OCI-LY1 (cell line): ENCODE results near the gene CNN3.

Experiments
- H2AFZ ChIP-seq: fragments of 200-600 bp; sonication (generic), shearing (Covaris generic); 2 replicates; pipeline ENCODE4 v1.6.0; 2014; ENCODE audit warnings: antibody characterized with exemption, mild to moderate bottlenecking, low read length
- H3F3A ChIP-seq: fragments of 200-600 bp; sonication (generic), shearing (Covaris generic); 2 replicates; pipeline ENCODE4 v1.6.0; 2014; ENCODE audit warnings: mild to moderate bottlenecking, antibody characterized with exemption, low read length, moderate library complexity; ENCODE audit not compliant: insufficient read depth
- H3K27ac ChIP-seq: fragments of 200-600 bp; sonication (generic); 2 replicates; pipeline ENCODE4 v1.5.1; 2014; ENCODE audit warnings: low read length, mixed run types, mild to moderate bottlenecking, low read depth; ENCODE audit not compliant: poor library complexity, severe bottlenecking
- H3K27me3 ChIP-seq: fragments of 200-600 bp; sonication (generic); 2 replicates; pipeline ENCODE4 v1.6.0; 2014; ENCODE audit warnings: antibody characterized with exemption, mild to moderate bottlenecking, low read length, moderate library complexity; ENCODE audit not compliant: insufficient read depth
- H3K36me3 ChIP-seq: fragments of 200-600 bp; sonication (generic); 2 replicates; pipeline ENCODE4 v1.6.1; 2014; ENCODE audit warnings: mild to moderate bottlenecking, antibody characterized with exemption, low read length, moderate library complexity, mixed read lengths; ENCODE audit not compliant: insufficient read depth
- H3K4me1 ChIP-seq: fragments of 200-600 bp; sonication (generic); 2 replicates; pipeline ENCODE4 v1.5.1; 2014; ENCODE audit warnings: mild to moderate bottlenecking, low read length, moderate library complexity; ENCODE audit not compliant: insufficient read depth, severe bottlenecking
- H3K4me2 ChIP-seq: fragments of 200-600 bp; sonication (generic), shearing (Covaris generic); 2 replicates; pipeline ENCODE4 v1.6.1; 2014; ENCODE audit warnings: low read length
- H3K4me3 ChIP-seq: fragments of 200-600 bp; sonication (generic); 2 replicates; pipeline ENCODE4 v1.5.1; 2014; ENCODE audit warnings: low read length, low read depth, mild to moderate bottlenecking, mixed read lengths; ENCODE audit not compliant: poor library complexity, severe bottlenecking
- H3K79me2 ChIP-seq: fragments of 200-600 bp; shearing (Covaris generic); 2 replicates; pipeline ENCODE4 v1.6.1; 2016; ENCODE audit warnings: mixed run types, low read length, mixed read lengths; ENCODE audit not compliant: insufficient read depth
- H3K9ac ChIP-seq: fragments of 200-600 bp; sonication (generic), shearing (Covaris generic); 2 replicates; pipeline ENCODE4 v1.6.1; 2014; ENCODE audit warnings: mild to moderate bottlenecking, low read length, mixed read lengths
- H3K9me2 ChIP-seq: fragments of 200-600 bp; sonication (generic), shearing (Covaris generic); 2 replicates; pipeline ENCODE4 v1.6.1; 2014; ENCODE audit warnings: low read depth, mild to moderate bottlenecking, low read length, mixed read lengths
- H3K9me3 ChIP-seq: fragments of 200-600 bp; shearing (Covaris generic); 2 replicates; pipeline ENCODE4 v1.6.1; 2014; ENCODE audit warnings: low read length, mixed read lengths
- H4K20me1 ChIP-seq: fragments of 200-600 bp; sonication (generic), shearing (Covaris generic); 2 replicates; pipeline ENCODE4 v1.6.0; 2016; ENCODE audit warnings: mild to moderate bottlenecking, low read length; ENCODE audit not compliant: insufficient read depth
- EZH2 ChIP-seq: fragments of 200-600 bp; sonication (generic), shearing (Covaris generic); IDR thresholded peaks from 2 replicates; pipeline ENCODE4 v1.8.0; 2017; ENCODE audit warnings: borderline replicate concordance, mixed run types, mild to moderate bottlenecking, antibody characterized with exemption, low read length, moderate library complexity, mixed read lengths
- TF ChIP-seq, protein P1 (sequence below): fragments of 200-600 bp; sonication (generic), shearing (Covaris generic); IDR thresholded peaks from 2 replicates; pipeline ENCODE4 v1.5.1; 2017; ENCODE audit warnings: mild to moderate bottlenecking, antibody characterized with exemption, low read length, moderate library complexity, mixed read lengths

Gene CNN3

GRCh38 chr1:94953746-94954145 lies 26.8 kb upstream of the CNN3 start:
- no peaks in the 10 kb centered on the region for H3K4me1 ChIP-seq
- H3K9ac ChIP-seq, result no peak overlapping the region
- H3K79me2 ChIP-seq, result no peaks in the 10 kb centered on the region
- H3K36me3 ChIP-seq, result no peaks in the 10 kb centered on the region
- no peak overlapping the region for H2AFZ ChIP-seq
- no peaks in the 10 kb centered on the region for H3K27me3 ChIP-seq
- H3K9me3 ChIP-seq, result no peaks in the 10 kb centered on the region
- H3F3A ChIP-seq, result no peaks in the 10 kb centered on the region
- H3K27ac ChIP-seq, result no peak overlapping the region
- TF ChIP-seq, protein P1, sequence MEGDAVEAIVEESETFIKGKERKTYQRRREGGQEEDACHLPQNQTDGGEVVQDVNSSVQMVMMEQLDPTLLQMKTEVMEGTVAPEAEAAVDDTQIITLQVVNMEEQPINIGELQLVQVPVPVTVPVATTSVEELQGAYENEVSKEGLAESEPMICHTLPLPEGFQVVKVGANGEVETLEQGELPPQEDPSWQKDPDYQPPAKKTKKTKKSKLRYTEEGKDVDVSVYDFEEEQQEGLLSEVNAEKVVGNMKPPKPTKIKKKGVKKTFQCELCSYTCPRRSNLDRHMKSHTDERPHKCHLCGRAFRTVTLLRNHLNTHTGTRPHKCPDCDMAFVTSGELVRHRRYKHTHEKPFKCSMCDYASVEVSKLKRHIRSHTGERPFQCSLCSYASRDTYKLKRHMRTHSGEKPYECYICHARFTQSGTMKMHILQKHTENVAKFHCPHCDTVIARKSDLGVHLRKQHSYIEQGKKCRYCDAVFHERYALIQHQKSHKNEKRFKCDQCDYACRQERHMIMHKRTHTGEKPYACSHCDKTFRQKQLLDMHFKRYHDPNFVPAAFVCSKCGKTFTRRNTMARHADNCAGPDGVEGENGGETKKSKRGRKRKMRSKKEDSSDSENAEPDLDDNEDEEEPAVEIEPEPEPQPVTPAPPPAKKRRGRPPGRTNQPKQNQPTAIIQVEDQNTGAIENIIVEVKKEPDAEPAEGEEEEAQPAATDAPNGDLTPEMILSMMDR, result no peak
- TF ChIP-seq EZH2, result no peak
- no peaks in the 10 kb centered on the region for H4K20me1 ChIP-seq
- no peaks in the 10 kb centered on the region for H3K9me2 ChIP-seq
- no peak overlapping the region for H3K4me3 ChIP-seq
- H3K4me2 ChIP-seq, result no peak overlapping the region

- Histone ChIP-seq H2AFZ (no peak overlapping the region), H3K4me1 (no peaks in the 10 kb centered on the region), H3K9ac (no peak overlapping the region), H3K36me3 (no peaks in the 10 kb centered on the region), H4K20me1 (no peaks in the 10 kb centered on the region), H3K27me3 (no peaks in the 10 kb centered on the region), H3K4me3 (no peak overlapping the region), H3K9me3 (no peaks in the 10 kb centered on the region), H3K4me2 (no peak overlapping the region), H3K79me2 (no peaks in the 10 kb centered on the region), H3F3A (no peaks in the 10 kb centered on the region), H3K9me2 (no peaks in the 10 kb centered on the region), H3K27ac (no peak overlapping the region)
- TF ChIP-seq EZH2, result no peak
- TF ChIP-seq, protein P1, result no peak
Observed at GRCh38 chr1:94953107-94953506, 26.2 kb upstream of the CNN3 start.

- Histone ChIP-seq H3K36me3 (no peaks in the 10 kb centered on the region), H3K4me1 (no peaks in the 10 kb centered on the region), H3K4me2 (no peak overlapping the region), H2AFZ (no peak overlapping the region), H3K9ac (no peak overlapping the region), H3K9me2 (no peaks in the 10 kb centered on the region), H4K20me1 (no peaks in the 10 kb centered on the region), H3K27ac (no peak overlapping the region), H3K9me3 (no peaks in the 10 kb centered on the region), H3F3A (no peaks in the 10 kb centered on the region), H3K27me3 (no peaks in the 10 kb centered on the region), H3K4me3 (no peak overlapping the region), H3K79me2 (no peaks in the 10 kb centered on the region)
- no peak for TF ChIP-seq EZH2
- TF ChIP-seq, protein P1, result no peak
Observed at GRCh38 chr1:94952539-94952938, 25.6 kb upstream of the CNN3 start.
